ENCODE data around the gene NDUFAF2. TPM values are rescaled to one million over a fixed set of nuclear protein-coding genes. Genes with fewer than 3 reads are reported as not detected.

The NDUFAF2 gene
- total and polyA plus RNA-seq, 2 of the 8 experiments (the other 6 are each of a cell fraction or from before 2014, with no cell fraction given): 10.7 to 46.5 TPM

GRCh38 chr5:61010467-61011454, 65.8 kb downstream of the NDUFAF2 start:
- CTCF ChIA-PET (ENCODE audit: partially characterized antibody): interaction anchor here (0.6 to 3.4 kb wide), 31 partner anchors 9 to 573 kb away, joined by 3 to 28 read pairs (median 3); no protein-coding TSS in a partner anchor
- no peak for TF ChIP-seq EP300 (IDR thresholded peaks at IDR 0.05; ENCODE audit: borderline replicate concordance in 1 of 2, low read depth in 2 of 2, low read length in 2 of 2)
- no peak for TF ChIP-seq YY1 (IDR thresholded peaks at IDR 0.05; ENCODE audit: low read depth, low read length)
- TF ChIP-seq BACH1 (IDR thresholded peaks at IDR 0.05; ENCODE audit: low read length): no peak
- no peak for TF ChIP-seq RFX5 (IDR thresholded peaks at IDR 0.05; ENCODE audit: borderline replicate concordance, low read depth, low read length)
- no peak for TF ChIP-seq RNF2 (IDR thresholded peaks at IDR 0.05; ENCODE audit: borderline replicate concordance, low read depth, low read length, missing control alignments, poor library complexity, severe bottlenecking)
- no peak for TF ChIP-seq EGR1 (IDR thresholded peaks at IDR 0.05; ENCODE audit: borderline replicate concordance, low read depth, low read length)
- TF ChIP-seq JUND (IDR thresholded peaks at IDR 0.05; ENCODE audit: low read length): no peak
- TF ChIP-seq TEAD4 (IDR thresholded peaks at IDR 0.05; ENCODE audit: low read depth, low read length): peak; percentile 94
- no peak for TF ChIP-seq TCF12 (IDR thresholded peaks at IDR 0.05; ENCODE audit: low read depth, low read length)
- no peak for TF ChIP-seq SRF (IDR thresholded peaks at IDR 0.05; ENCODE audit: low read depth, low read length)
- TF ChIP-seq GTF2F1 (IDR thresholded peaks at IDR 0.05; ENCODE audit: borderline replicate concordance, low read depth, low read length): no peak
- TF ChIP-seq POLR2AphosphoS5 (IDR thresholded peaks at IDR 0.05; ENCODE audit: low read depth, low read length): no peak

More at GRCh38 chr5:61010467-61011454, 65.8 kb downstream of the NDUFAF2 start:
- Histone ChIP-seq H3K4me1 (replicated peaks in 1 of 4; ENCODE audit: control insufficient read depth in 3 of 4, insufficient read depth in 4 of 4, low read length in 3 of 4) (no peaks in the 10 kb centered on the region), H2BK20ac (ENCODE audit: low read length) (no peak overlapping the region), H3K79me2 (ENCODE audit: control insufficient read depth in 1 of 2, insufficient read depth in 2 of 2, low read length in 2 of 2) (peaks cover 0 to 4% of the 10 kb centered on the region in 2 experiments; a peak in 1 of 4 replicates), H2BK120ac (replicated peaks; ENCODE audit: low read depth, low read length) (no peak overlapping the region), H4K8ac (ENCODE audit: extremely low read depth, insufficient read depth, low read length) (no peak overlapping the region), H3K18ac (ENCODE audit: extremely low read depth, low read length) (no peak overlapping the region), H2BK12ac (ENCODE audit: low read depth, low read length) (no peak overlapping the region), H3K14ac (ENCODE audit: insufficient read length) (no peak overlapping the region), H3K79me1 (ENCODE audit: low read depth, low read length) (no peaks in the 10 kb centered on the region; the same call in 1 of the 2 replicates), H4K91ac (replicated peaks; ENCODE audit: insufficient read length, low read length) (no peak overlapping the region), H2AK5ac (ENCODE audit: low read depth, low read length) (no peak overlapping the region), H2BK5ac (ENCODE audit: low read depth, low read length) (0 out of 2 replicates have a peak overlapping the region, but pooled peaks have one; percentile 13), H3K4me3 (ENCODE audit: extremely low read depth in 1 of 4, insufficient read depth in 2 of 4, low read depth in 3 of 4, low read length in 4 of 4) (no peak overlapping the region), H3K4ac (replicated peaks; ENCODE audit: insufficient read length, low read depth, low read length) (no peak overlapping the region), H3K23me2 (ENCODE audit: low read depth, low read length) (no peaks in the 10 kb centered on the region), H2BK15ac (ENCODE audit: low read length) (no peak overlapping the region), H2AFZ (ENCODE audit: low read length) (no peak overlapping the region), H3K56ac (replicated peaks; ENCODE audit: insufficient read length, low read depth, low read length) (no peak overlapping the region), H3K36me3 (ENCODE audit: control insufficient read depth in 2 of 4, insufficient read depth in 4 of 4, low read length in 3 of 4) (no peaks in the 10 kb centered on the region), H3K27ac (ENCODE audit: low read depth, low read length) (no peak overlapping the region), H3K9me3 (ENCODE audit: insufficient read depth in 2 of 2, low read depth in 1 of 2, low read length in 1 of 2) (no peaks in the 10 kb centered on the region), H4K20me1 (replicated peaks in 1 of 2; ENCODE audit: control insufficient read depth in 1 of 2, insufficient read depth in 2 of 2, low read length in 2 of 2) (no peaks in the 10 kb centered on the region), H3K9ac (replicated peaks in 1 of 4; ENCODE audit: extremely low read depth in 1 of 4, low read depth in 3 of 4, low read length in 3 of 4) (no peak overlapping the region), H3K27me3 (replicated peaks in 1 of 4; ENCODE audit: control insufficient read depth in 3 of 4, extremely low read depth in 1 of 4, insufficient read depth in 3 of 4, low read length in 3 of 4) (no peaks in the 10 kb centered on the region), H3K23ac (ENCODE audit: insufficient read length) (no peak overlapping the region), H4K5ac (ENCODE audit: insufficient read length, low read depth, low read length) (no peak overlapping the region), H3K4me2 (ENCODE audit: insufficient read depth in 1 of 2, low read depth in 2 of 2, low read length in 2 of 2) (no peak overlapping the region)
- WGBS, 2 experiments (ENCODE audit: extremely low coverage in 1 of 2, insufficient coverage in 1 of 2, insufficient read length in 1 of 2, insufficient replicate concordance in 2 of 2, low coverage in 1 of 2, low lambda C conversion rate in 2 of 2, missing lambda C conversion rate in 1 of 2): 69% methylated on average over 5 of the region's 5 CpGs; no CpG with 5 or more reads in 1 of the 2 experiments
- DNase-seq (ENCODE audit: low read depth in 1 of 2, low spot score in 2 of 2): peak in 1 of 2 experiments; percentile 13
- peak; percentile 91 for FAIRE-seq
- POLR2A ChIA-PET (ENCODE audit: partially characterized antibody): no interaction called here
